ENCODE measurements around the gene C11orf42.

Gene C11orf42

DNA sequence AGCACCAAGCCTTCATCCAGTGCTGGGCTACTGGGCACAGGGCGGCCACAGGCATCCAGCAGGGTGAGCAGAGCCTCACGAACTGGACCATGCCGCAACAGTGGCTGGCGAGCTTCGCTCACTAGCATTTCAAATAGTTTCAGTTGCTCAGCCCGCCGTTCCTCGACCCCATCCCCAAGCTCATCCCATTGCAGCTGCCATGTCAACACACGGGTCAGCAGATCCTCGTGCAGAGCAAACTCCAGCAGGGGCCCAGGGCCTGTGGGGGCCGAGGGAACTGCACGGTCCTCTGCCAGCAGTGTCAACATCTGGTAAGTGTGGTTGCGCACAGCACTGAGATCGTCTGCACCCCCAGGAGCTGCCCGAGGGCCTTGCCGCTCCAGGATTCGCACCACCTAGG lies 18.5 kb downstream of the C11orf42 start:
- TF ChIP-seq NFIC (IDR thresholded peaks at IDR 0.05) (no peak), TCF12 (IDR thresholded peaks at IDR 0.05; ENCODE audit: low read depth) (no peak), YY1 (IDR thresholded peaks at IDR 0.05; ENCODE audit: low read depth) (no peak), FOXM1 (IDR thresholded peaks at IDR 0.05; ENCODE audit: borderline replicate concordance, low read depth) (no peak), EP300 (IDR thresholded peaks at IDR 0.05; ENCODE audit: borderline replicate concordance) (no peak), RAD21 (IDR thresholded peaks at IDR 0.05; ENCODE audit: low read depth) (no peak), CEBPB (IDR thresholded peaks at IDR 0.05) (no peak), EGR1 (IDR thresholded peaks at IDR 0.05) (no peak), CREB1 (IDR thresholded peaks at IDR 0.05; ENCODE audit: low read depth) (no peak), ZBTB7A (IDR thresholded peaks at IDR 0.05; ENCODE audit: low read depth) (no peak), TAF1 (IDR thresholded peaks at IDR 0.05; ENCODE audit: low read depth) (no peak)
- TF ChIP-seq, protein P1, sequence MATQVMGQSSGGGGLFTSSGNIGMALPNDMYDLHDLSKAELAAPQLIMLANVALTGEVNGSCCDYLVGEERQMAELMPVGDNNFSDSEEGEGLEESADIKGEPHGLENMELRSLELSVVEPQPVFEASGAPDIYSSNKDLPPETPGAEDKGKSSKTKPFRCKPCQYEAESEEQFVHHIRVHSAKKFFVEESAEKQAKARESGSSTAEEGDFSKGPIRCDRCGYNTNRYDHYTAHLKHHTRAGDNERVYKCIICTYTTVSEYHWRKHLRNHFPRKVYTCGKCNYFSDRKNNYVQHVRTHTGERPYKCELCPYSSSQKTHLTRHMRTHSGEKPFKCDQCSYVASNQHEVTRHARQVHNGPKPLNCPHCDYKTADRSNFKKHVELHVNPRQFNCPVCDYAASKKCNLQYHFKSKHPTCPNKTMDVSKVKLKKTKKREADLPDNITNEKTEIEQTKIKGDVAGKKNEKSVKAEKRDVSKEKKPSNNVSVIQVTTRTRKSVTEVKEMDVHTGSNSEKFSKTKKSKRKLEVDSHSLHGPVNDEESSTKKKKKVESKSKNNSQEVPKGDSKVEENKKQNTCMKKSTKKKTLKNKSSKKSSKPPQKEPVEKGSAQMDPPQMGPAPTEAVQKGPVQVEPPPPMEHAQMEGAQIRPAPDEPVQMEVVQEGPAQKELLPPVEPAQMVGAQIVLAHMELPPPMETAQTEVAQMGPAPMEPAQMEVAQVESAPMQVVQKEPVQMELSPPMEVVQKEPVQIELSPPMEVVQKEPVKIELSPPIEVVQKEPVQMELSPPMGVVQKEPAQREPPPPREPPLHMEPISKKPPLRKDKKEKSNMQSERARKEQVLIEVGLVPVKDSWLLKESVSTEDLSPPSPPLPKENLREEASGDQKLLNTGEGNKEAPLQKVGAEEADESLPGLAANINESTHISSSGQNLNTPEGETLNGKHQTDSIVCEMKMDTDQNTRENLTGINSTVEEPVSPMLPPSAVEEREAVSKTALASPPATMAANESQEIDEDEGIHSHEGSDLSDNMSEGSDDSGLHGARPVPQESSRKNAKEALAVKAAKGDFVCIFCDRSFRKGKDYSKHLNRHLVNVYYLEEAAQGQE (IDR thresholded peaks at IDR 0.05; ENCODE audit: low read depth), result no peak
- TF ChIP-seq, protein P2, sequence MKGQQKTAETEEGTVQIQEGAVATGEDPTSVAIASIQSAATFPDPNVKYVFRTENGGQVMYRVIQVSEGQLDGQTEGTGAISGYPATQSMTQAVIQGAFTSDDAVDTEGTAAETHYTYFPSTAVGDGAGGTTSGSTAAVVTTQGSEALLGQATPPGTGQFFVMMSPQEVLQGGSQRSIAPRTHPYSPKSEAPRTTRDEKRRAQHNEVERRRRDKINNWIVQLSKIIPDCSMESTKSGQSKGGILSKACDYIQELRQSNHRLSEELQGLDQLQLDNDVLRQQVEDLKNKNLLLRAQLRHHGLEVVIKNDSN (IDR thresholded peaks at IDR 0.05), result no peak
- TF ChIP-seq, protein P3, sequence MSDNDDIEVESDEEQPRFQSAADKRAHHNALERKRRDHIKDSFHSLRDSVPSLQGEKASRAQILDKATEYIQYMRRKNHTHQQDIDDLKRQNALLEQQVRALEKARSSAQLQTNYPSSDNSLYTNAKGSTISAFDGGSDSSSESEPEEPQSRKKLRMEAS (IDR thresholded peaks at IDR 0.05), result no peak

DNA sequence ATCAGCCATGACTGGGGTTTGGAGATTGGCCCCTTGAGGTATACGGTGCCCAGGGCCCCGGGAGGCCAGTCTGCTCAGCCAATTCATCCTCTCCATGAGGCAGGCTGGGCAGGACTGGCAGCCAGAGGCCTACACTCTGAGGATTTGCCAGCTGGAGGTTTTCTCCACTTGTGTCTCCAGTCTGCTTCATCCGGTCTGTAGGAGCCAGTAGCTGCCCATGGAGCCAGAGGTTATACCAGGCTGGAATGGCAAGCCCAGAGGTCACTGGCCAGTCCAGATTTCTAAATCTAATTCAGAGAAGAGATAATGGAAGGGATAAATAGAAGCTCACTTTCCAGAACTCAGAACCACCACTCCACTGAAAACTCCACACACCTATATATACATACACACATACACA lies 19.1 kb downstream of the C11orf42 start:
- TF ChIP-seq EP300 (IDR thresholded peaks at IDR 0.05; ENCODE audit: borderline replicate concordance), result no peak
- no peak for TF ChIP-seq TEAD4 (IDR thresholded peaks at IDR 0.05)
- TF ChIP-seq, protein P2 (IDR thresholded peaks at IDR 0.05), result no peak

GRCh38 chr11:6225024-6225423 lies 19.7 kb downstream of the C11orf42 start:
- TF ChIP-seq, protein P3 (IDR thresholded peaks at IDR 0.05), result no peak
- TF ChIP-seq YY1 (IDR thresholded peaks at IDR 0.05; ENCODE audit: low read depth), result no peak
- TF ChIP-seq TAF1 (IDR thresholded peaks at IDR 0.05; ENCODE audit: low read depth), result no peak
- no peak for TF ChIP-seq TCF12 (IDR thresholded peaks at IDR 0.05; ENCODE audit: low read depth)
- TF ChIP-seq, protein P1 (IDR thresholded peaks at IDR 0.05; ENCODE audit: low read depth), result no peak
- TF ChIP-seq CREB1 (IDR thresholded peaks at IDR 0.05; ENCODE audit: low read depth), result no peak
- TF ChIP-seq TEAD4 (IDR thresholded peaks at IDR 0.05), result no peak
- TF ChIP-seq NFIC (IDR thresholded peaks at IDR 0.05), result no peak
- TF ChIP-seq ZBTB7A (IDR thresholded peaks at IDR 0.05; ENCODE audit: low read depth), result no peak
- no peak for TF ChIP-seq EGR1 (IDR thresholded peaks at IDR 0.05)
- TF ChIP-seq CEBPB (IDR thresholded peaks at IDR 0.05), result no peak
- no peak for TF ChIP-seq EP300 (IDR thresholded peaks at IDR 0.05; ENCODE audit: borderline replicate concordance)
- no peak for TF ChIP-seq RAD21 (IDR thresholded peaks at IDR 0.05; ENCODE audit: low read depth)
- TF ChIP-seq FOXM1 (IDR thresholded peaks at IDR 0.05; ENCODE audit: borderline replicate concordance, low read depth), result no peak
- TF ChIP-seq, protein P2 (IDR thresholded peaks at IDR 0.05), result no peak

DNA sequence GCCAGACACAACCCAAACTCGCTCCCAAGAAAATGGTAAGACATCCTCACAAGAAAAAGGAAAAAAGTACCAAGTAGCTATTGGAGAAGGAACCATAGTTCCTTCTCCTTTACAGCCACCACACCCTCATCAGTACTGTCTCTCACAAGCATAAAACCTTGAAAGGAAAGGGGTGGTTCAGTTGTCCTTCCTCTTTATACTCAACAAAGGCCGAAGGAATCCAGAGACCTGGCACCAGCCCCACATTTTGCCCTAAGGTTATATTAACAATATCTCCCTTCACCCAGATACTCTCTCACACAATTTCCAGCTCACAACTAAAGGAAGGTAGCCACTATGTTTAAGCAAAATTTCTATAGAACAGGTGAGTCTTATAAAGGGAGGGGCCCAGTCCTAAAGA lies 20.5 kb downstream of the C11orf42 start:
- TF ChIP-seq RAD21 (IDR thresholded peaks at IDR 0.05; ENCODE audit: low read depth) (no peak), TAF1 (IDR thresholded peaks at IDR 0.05; ENCODE audit: low read depth) (no peak), TCF12 (IDR thresholded peaks at IDR 0.05; ENCODE audit: low read depth) (no peak), ZBTB7A (IDR thresholded peaks at IDR 0.05; ENCODE audit: low read depth) (no peak), CEBPB (IDR thresholded peaks at IDR 0.05) (no peak), EGR1 (IDR thresholded peaks at IDR 0.05) (no peak), NFIC (IDR thresholded peaks at IDR 0.05) (no peak), FOXM1 (IDR thresholded peaks at IDR 0.05; ENCODE audit: borderline replicate concordance, low read depth) (no peak), EP300 (IDR thresholded peaks at IDR 0.05; ENCODE audit: borderline replicate concordance) (no peak), CREB1 (IDR thresholded peaks at IDR 0.05; ENCODE audit: low read depth) (no peak), YY1 (IDR thresholded peaks at IDR 0.05; ENCODE audit: low read depth) (no peak), TEAD4 (IDR thresholded peaks at IDR 0.05) (no peak)
- TF ChIP-seq, protein P3 (IDR thresholded peaks at IDR 0.05), result no peak
- TF ChIP-seq, protein P1 (IDR thresholded peaks at IDR 0.05; ENCODE audit: low read depth), result no peak
- TF ChIP-seq, protein P2 (IDR thresholded peaks at IDR 0.05), result no peak
